HEK293 (cell line): ENCODE measurements around the gene SYNGR4.
A peak's percentile ranks its signal among the peaks of the same experiment; 100 is the strongest.

Experiments used
- FEZF1 ChIP-seq: fragments of 450-650 bp; formaldehyde crosslinking; IDR thresholded peaks from 2 replicates; pipeline ENCODE4 v1.5.1; 2016; ENCODE audit warnings: missing biosample characterization, missing genetic modification characterization
- GLI2 ChIP-seq: fragments of 450-650 bp; formaldehyde crosslinking; IDR thresholded peaks from 2 replicates; pipeline ENCODE4; 2017; ENCODE audit warnings: missing biosample characterization, missing genetic modification characterization, low read depth, borderline replicate concordance
- GLI4 ChIP-seq: fragments of 450-650 bp; formaldehyde crosslinking; IDR thresholded peaks from 2 replicates; pipeline ENCODE4 v1.5.1; 2016; ENCODE audit warnings: missing biosample characterization, missing genetic modification characterization
- KLF1 ChIP-seq: fragments of 450-650 bp; formaldehyde crosslinking; IDR thresholded peaks from 2 replicates; pipeline ENCODE4 v1.5.1; 2016; ENCODE audit warnings: missing biosample characterization, missing genetic modification characterization
- KLF9 ChIP-seq: fragments of 450-650 bp; formaldehyde crosslinking; IDR thresholded peaks from 2 replicates; pipeline ENCODE4 v1.5.1; 2016; ENCODE audit warnings: missing biosample characterization, missing genetic modification characterization, low read depth
- OSR2 ChIP-seq: fragments of 450-650 bp; formaldehyde crosslinking; IDR thresholded peaks from 2 replicates; pipeline ENCODE4 v1.5.1; 2016; ENCODE audit warnings: missing biosample characterization, missing genetic modification characterization
- SETDB1 ChIP-seq: IDR thresholded peaks from one replicate; pipeline ENCODE4 v1.6.1; 2017; ENCODE audit warnings: mild to moderate bottlenecking, low read length, moderate library complexity, mixed read lengths; ENCODE audit not compliant: insufficient read length
- ZIC2 ChIP-seq: fragments of 450-650 bp; formaldehyde crosslinking; IDR thresholded peaks from 2 replicates; pipeline ENCODE4 v1.5.1; 2016; ENCODE audit warnings: missing biosample characterization, missing genetic modification characterization
- ZNF10 ChIP-seq: fragments of 450-650 bp; formaldehyde crosslinking; IDR thresholded peaks from 2 replicates; pipeline ENCODE4 v1.5.1; 2017; ENCODE audit warnings: missing biosample characterization, missing genetic modification characterization
- ZNF121 ChIP-seq: fragments of 450-650 bp; formaldehyde crosslinking; IDR thresholded peaks from 2 replicates; pipeline ENCODE4 v1.5.1; 2016; ENCODE audit warnings: missing biosample characterization, missing genetic modification characterization
- ZNF138 ChIP-seq: fragments of 450-650 bp; formaldehyde crosslinking; IDR thresholded peaks from 2 replicates; pipeline ENCODE4 v1.5.1; 2016; ENCODE audit warnings: missing biosample characterization, missing genetic modification characterization, borderline replicate concordance
- ZNF157 ChIP-seq: fragments of 450-650 bp; formaldehyde crosslinking; IDR thresholded peaks from 2 replicates; pipeline ENCODE4 v1.5.1; 2016; ENCODE audit warnings: missing biosample characterization, missing genetic modification characterization
- ZNF211 ChIP-seq: fragments of 450-650 bp; formaldehyde crosslinking; IDR thresholded peaks from 2 replicates; pipeline ENCODE4 v1.5.1; 2016; ENCODE audit warnings: low read depth, missing biosample characterization, missing genetic modification characterization
- ZNF23 ChIP-seq: fragments of 450-650 bp; formaldehyde crosslinking; IDR thresholded peaks from 2 replicates; pipeline ENCODE4 v1.5.1; 2016; ENCODE audit warnings: missing biosample characterization, missing genetic modification characterization, borderline replicate concordance
- ZNF266 ChIP-seq: fragments of 450-650 bp; formaldehyde crosslinking; IDR thresholded peaks from 2 replicates; pipeline ENCODE4 v1.5.1; 2016; ENCODE audit warnings: missing biosample characterization, missing genetic modification characterization, low read depth
- ZNF433 ChIP-seq: fragments of 450-650 bp; formaldehyde crosslinking; IDR thresholded peaks from 2 replicates; pipeline ENCODE4 v1.5.1; 2016; ENCODE audit warnings: missing biosample characterization, missing genetic modification characterization, low read depth
- ZNF549 ChIP-seq: fragments of 450-650 bp; IDR thresholded peaks from 2 replicates; pipeline ENCODE4 v1.5.1; 2018; ENCODE audit warnings: missing biosample characterization, missing genetic modification characterization, mild to moderate bottlenecking, inconsistent platforms, moderate library complexity
- ZNF558 ChIP-seq: fragments of 450-650 bp; formaldehyde crosslinking; IDR thresholded peaks from 2 replicates; pipeline ENCODE4 v1.5.1; 2016; ENCODE audit warnings: missing biosample characterization, missing genetic modification characterization
- ZNF600 ChIP-seq: fragments of 450-650 bp; formaldehyde crosslinking; IDR thresholded peaks from 2 replicates; pipeline ENCODE4 v1.5.1; 2016; ENCODE audit warnings: missing biosample characterization, missing genetic modification characterization
- ZNF623 ChIP-seq: fragments of 450-650 bp; formaldehyde crosslinking; IDR thresholded peaks from 2 replicates; pipeline ENCODE4 v1.5.1; 2016; ENCODE audit warnings: missing biosample characterization, missing genetic modification characterization
- ZNF76 ChIP-seq: fragments of 450-650 bp; formaldehyde crosslinking; IDR thresholded peaks from 2 replicates; pipeline ENCODE4; 2016; ENCODE audit warnings: low read depth, missing biosample characterization, missing genetic modification characterization, borderline replicate concordance
- ZNF843 ChIP-seq: fragments of 450-650 bp; formaldehyde crosslinking; IDR thresholded peaks from 2 replicates; pipeline ENCODE4 v1.5.1; 2016; ENCODE audit warnings: missing biosample characterization, missing genetic modification characterization
- ZSCAN23 ChIP-seq: fragments of 450-650 bp; formaldehyde crosslinking; IDR thresholded peaks from 2 replicates; pipeline ENCODE4 v1.5.1; 2016; ENCODE audit warnings: missing biosample characterization, missing genetic modification characterization
- TF ChIP-seq, protein P1 (sequence below): fragments of 450-650 bp; formaldehyde crosslinking; conservative IDR thresholded peaks from 2 replicates; pipeline ENCODE4 v1.5.1; 2016; ENCODE audit warnings: low read depth, missing biosample characterization, missing genetic modification characterization
- TF ChIP-seq, protein P2 (sequence below): fragments of 450-650 bp; formaldehyde crosslinking; IDR thresholded peaks from 2 replicates; pipeline ENCODE4 v1.5.1; 2017; ENCODE audit warnings: missing biosample characterization, missing genetic modification characterization
- TF ChIP-seq, protein P3 (sequence below): fragments of 450-650 bp; formaldehyde crosslinking; IDR thresholded peaks from 2 replicates; pipeline ENCODE4 v1.5.1; 2016; ENCODE audit warnings: missing biosample characterization, missing genetic modification characterization
- TF ChIP-seq, protein P4 (sequence below): IDR thresholded peaks from 2 replicates; pipeline ENCODE4 v1.6.1; 2011; ENCODE audit warnings: mild to moderate bottlenecking, low read depth, low read length, borderline replicate concordance
- TF ChIP-seq, protein P5 (sequence below): fragments of 450-650 bp; IDR thresholded peaks from 2 replicates; pipeline ENCODE4 v1.5.1; 2018; ENCODE audit warnings: missing biosample characterization, mild to moderate bottlenecking, missing genetic modification characterization

Gene SYNGR4

DNA sequence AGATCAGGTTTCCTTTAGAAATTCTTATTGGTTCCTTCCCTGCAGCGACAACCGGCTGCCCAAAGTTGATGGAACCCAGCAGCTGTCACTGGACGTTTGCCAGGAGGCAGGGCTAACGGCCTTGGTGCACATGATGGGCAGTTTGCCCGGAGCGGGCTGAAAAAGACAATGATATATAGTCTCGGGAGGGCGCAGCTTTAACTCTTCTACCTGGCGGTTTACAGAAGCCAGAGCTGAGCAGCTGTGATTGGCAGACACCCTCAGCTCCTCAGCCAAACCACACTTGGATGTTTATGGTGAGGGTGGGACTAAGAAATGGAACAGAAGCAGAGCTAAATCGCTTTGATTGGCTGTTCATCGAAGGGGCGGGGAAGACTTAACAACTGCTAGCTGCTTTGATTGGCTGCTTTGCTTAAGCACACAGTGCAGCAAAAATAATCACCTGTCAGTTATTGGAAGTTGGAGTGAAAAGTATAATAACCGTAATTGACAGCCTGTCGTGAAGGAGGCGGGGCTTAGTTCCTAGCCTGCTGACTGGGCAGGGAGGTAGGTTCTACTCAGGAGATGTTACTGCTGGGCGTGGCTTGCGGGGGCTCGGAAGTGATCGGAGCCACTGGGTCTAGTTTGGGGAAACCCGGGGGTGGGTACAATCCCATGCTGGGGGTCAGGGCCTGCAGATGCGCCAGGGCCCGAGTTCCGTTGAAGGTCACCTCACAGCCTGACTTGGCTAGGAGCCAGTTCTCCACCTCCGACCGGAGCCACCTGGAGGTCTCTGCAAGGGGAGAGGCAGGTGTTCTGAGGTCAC is 31.3 kb upstream of the SYNGR4 start (continued):
- TF ChIP-seq, protein P1, sequence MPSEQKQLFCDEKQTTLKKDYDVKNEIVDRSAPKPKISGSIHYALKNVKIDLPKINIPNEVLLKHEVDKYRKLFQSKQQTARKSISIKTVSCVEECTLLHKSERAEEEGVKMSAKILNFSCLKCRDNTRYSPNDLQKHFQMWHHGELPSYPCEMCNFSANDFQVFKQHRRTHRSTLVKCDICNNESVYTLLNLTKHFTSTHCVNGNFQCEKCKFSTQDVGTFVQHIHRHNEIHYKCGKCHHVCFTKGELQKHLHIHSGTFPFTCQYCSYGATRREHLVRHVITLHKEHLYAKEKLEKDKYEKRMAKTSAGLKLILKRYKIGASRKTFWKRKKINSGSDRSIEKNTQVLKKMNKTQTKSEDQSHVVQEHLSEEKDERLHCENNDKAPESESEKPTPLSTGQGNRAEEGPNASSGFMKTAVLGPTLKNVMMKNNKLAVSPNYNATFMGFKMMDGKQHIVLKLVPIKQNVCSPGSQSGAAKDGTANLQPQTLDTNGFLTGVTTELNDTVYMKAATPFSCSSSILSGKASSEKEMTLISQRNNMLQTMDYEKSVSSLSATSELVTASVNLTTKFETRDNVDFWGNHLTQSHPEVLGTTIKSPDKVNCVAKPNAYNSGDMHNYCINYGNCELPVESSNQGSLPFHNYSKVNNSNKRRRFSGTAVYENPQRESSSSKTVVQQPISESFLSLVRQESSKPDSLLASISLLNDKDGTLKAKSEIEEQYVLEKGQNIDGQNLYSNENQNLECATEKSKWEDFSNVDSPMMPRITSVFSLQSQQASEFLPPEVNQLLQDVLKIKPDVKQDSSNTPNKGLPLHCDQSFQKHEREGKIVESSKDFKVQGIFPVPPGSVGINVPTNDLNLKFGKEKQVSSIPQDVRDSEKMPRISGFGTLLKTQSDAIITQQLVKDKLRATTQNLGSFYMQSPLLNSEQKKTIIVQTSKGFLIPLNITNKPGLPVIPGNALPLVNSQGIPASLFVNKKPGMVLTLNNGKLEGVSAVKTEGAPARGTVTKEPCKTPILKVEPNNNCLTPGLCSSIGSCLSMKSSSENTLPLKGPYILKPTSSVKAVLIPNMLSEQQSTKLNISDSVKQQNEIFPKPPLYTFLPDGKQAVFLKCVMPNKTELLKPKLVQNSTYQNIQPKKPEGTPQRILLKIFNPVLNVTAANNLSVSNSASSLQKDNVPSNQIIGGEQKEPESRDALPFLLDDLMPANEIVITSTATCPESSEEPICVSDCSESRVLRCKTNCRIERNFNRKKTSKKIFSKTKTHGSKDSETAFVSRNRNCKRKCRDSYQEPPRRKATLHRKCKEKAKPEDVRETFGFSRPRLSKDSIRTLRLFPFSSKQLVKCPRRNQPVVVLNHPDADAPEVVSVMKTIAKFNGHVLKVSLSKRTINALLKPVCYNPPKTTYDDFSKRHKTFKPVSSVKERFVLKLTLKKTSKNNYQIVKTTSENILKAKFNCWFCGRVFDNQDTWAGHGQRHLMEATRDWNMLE (tag by site-specific recombination): no peak
- TF ChIP-seq ZSCAN23 (no peak), ZNF121 (no peak), OSR2 (tag by site-specific recombination) (peak; percentile 90), ZNF843 (tag by site-specific recombination) (peak; percentile 76), ZNF558 (tag by site-specific recombination) (no peak), ZNF211 (tag by site-specific recombination) (no peak), ZNF10 (peak; percentile 5; the same call in 1 of the 2 replicates), ZNF138 (tag by site-specific recombination) (no peak), ZNF157 (tag by site-specific recombination) (no peak), FEZF1 (tag by site-specific recombination) (peak; percentile 98), ZNF600 (tag by site-specific recombination) (no peak), ZIC2 (peak; percentile 78), ZNF433 (tag by site-specific recombination) (no peak), KLF9 (tag by site-specific recombination) (peak; percentile 64), ZNF76 (no peak), SETDB1 (no peak), GLI4 (no peak), ZNF266 (tag by site-specific recombination) (no peak), ZNF23 (tag by site-specific recombination) (no peak), GLI2 (tag by site-specific recombination) (no peak), KLF1 (peak; percentile 44), ZNF623 (tag by site-specific recombination) (no peak), ZNF549 (tag by site-specific recombination) (no peak)
- TF ChIP-seq, protein P2, sequence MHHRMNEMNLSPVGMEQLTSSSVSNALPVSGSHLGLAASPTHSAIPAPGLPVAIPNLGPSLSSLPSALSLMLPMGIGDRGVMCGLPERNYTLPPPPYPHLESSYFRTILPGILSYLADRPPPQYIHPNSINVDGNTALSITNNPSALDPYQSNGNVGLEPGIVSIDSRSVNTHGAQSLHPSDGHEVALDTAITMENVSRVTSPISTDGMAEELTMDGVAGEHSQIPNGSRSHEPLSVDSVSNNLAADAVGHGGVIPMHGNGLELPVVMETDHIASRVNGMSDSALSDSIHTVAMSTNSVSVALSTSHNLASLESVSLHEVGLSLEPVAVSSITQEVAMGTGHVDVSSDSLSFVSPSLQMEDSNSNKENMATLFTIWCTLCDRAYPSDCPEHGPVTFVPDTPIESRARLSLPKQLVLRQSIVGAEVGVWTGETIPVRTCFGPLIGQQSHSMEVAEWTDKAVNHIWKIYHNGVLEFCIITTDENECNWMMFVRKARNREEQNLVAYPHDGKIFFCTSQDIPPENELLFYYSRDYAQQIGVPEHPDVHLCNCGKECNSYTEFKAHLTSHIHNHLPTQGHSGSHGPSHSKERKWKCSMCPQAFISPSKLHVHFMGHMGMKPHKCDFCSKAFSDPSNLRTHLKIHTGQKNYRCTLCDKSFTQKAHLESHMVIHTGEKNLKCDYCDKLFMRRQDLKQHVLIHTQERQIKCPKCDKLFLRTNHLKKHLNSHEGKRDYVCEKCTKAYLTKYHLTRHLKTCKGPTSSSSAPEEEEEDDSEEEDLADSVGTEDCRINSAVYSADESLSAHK (tag by site-specific recombination): peak; percentile 30; the same call in 1 of the 2 replicates
- TF ChIP-seq, protein P3, sequence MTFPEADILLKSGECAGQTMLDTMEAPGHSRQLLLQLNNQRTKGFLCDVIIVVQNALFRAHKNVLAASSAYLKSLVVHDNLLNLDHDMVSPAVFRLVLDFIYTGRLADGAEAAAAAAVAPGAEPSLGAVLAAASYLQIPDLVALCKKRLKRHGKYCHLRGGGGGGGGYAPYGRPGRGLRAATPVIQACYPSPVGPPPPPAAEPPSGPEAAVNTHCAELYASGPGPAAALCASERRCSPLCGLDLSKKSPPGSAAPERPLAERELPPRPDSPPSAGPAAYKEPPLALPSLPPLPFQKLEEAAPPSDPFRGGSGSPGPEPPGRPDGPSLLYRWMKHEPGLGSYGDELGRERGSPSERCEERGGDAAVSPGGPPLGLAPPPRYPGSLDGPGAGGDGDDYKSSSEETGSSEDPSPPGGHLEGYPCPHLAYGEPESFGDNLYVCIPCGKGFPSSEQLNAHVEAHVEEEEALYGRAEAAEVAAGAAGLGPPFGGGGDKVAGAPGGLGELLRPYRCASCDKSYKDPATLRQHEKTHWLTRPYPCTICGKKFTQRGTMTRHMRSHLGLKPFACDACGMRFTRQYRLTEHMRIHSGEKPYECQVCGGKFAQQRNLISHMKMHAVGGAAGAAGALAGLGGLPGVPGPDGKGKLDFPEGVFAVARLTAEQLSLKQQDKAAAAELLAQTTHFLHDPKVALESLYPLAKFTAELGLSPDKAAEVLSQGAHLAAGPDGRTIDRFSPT (tag by site-specific recombination): no peak
- TF ChIP-seq, protein P4, sequence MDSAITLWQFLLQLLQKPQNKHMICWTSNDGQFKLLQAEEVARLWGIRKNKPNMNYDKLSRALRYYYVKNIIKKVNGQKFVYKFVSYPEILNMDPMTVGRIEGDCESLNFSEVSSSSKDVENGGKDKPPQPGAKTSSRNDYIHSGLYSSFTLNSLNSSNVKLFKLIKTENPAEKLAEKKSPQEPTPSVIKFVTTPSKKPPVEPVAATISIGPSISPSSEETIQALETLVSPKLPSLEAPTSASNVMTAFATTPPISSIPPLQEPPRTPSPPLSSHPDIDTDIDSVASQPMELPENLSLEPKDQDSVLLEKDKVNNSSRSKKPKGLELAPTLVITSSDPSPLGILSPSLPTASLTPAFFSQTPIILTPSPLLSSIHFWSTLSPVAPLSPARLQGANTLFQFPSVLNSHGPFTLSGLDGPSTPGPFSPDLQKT: no peak
- TF ChIP-seq, protein P5, sequence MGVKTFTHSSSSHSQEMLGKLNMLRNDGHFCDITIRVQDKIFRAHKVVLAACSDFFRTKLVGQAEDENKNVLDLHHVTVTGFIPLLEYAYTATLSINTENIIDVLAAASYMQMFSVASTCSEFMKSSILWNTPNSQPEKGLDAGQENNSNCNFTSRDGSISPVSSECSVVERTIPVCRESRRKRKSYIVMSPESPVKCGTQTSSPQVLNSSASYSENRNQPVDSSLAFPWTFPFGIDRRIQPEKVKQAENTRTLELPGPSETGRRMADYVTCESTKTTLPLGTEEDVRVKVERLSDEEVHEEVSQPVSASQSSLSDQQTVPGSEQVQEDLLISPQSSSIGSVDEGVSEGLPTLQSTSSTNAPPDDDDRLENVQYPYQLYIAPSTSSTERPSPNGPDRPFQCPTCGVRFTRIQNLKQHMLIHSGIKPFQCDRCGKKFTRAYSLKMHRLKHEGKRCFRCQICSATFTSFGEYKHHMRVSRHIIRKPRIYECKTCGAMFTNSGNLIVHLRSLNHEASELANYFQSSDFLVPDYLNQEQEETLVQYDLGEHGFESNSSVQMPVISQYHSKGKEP (tag by site-specific recombination): peak; percentile 90
